ENCODE results near the gene LRRC72. TPM values are rescaled to one million over a fixed set of nuclear protein-coding genes. Genes with fewer than 3 reads are reported as not detected.

The LRRC72 gene
- total RNA-seq, 1 donor from 2014 or later, result not detected

DNA sequence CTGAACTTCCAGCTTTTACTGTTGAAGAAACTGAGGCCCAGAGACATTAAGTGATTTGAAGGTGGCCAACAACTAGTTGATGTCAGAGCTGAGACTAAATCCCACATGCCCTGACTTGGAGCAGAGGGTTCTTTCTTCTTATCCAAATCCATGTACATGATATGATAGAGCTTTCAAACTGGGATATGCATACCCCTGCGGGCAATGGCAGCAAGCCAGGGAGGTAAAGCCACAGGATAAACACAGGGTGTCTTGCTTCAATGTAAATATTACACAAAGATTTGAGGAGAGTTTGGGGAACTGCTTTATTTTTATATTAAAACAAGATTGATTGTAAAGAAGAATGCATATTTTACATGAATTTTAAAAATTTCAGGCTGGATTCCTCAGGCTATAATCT, 2.3 kb upstream of the LRRC72 start:
- Mint-ChIP-seq H3K36me3 (ENCODE audit: low read depth, unreplicated experiment) (no peaks in the 10 kb centered on the region), H3K27me3 (ENCODE audit: low read depth, unreplicated experiment) (no peaks in the 10 kb centered on the region), H3K9me3 (ENCODE audit: unreplicated experiment) (no peaks in the 10 kb centered on the region), H3K4me1 (ENCODE audit: low read depth, unreplicated experiment) (peaks cover 6% of the 10 kb centered on the region), H3K4me3 (ENCODE audit: unreplicated experiment) (no peak overlapping the region), H3K27ac (ENCODE audit: unreplicated experiment) (no peak overlapping the region)
- Histone ChIP-seq H3K4me2 (ENCODE audit: low read length) (no peak overlapping the region), H3K36me3 (ENCODE audit: insufficient read depth, low read length) (no peaks in the 10 kb centered on the region), H2AFZ (ENCODE audit: low read depth, low read length) (no peak overlapping the region), H4K20me1 (ENCODE audit: insufficient read depth, low read length) (no peaks in the 10 kb centered on the region), H3K79me2 (ENCODE audit: insufficient read depth, low read length) (no peaks in the 10 kb centered on the region), H3K9ac (ENCODE audit: low read length) (no peak overlapping the region), H3K4me3 (ENCODE audit: insufficient read depth, low read depth, low read length) (no peak overlapping the region), H3K4me1 (ENCODE audit: insufficient read depth, low read length) (no peaks in the 10 kb centered on the region), H3K9me3 (ENCODE audit: insufficient read depth, low read depth, low read length) (no peaks in the 10 kb centered on the region), H3K27ac (ENCODE audit: low read depth, low read length) (no peak overlapping the region), H3K27me3 (ENCODE audit: insufficient read depth, low read length) (no peaks in the 10 kb centered on the region)
- FAIRE-seq (no peak), DNase-seq (ENCODE audit: low read depth) (no peak)
- no peak for TF ChIP-seq EZH2 (IDR thresholded peaks at IDR 0.05; ENCODE audit: insufficient read depth, low read length)
- TF ChIP-seq CTCF (IDR thresholded peaks at IDR 0.05; ENCODE audit: insufficient read depth, low read depth, low read length), result no peak

DNA sequence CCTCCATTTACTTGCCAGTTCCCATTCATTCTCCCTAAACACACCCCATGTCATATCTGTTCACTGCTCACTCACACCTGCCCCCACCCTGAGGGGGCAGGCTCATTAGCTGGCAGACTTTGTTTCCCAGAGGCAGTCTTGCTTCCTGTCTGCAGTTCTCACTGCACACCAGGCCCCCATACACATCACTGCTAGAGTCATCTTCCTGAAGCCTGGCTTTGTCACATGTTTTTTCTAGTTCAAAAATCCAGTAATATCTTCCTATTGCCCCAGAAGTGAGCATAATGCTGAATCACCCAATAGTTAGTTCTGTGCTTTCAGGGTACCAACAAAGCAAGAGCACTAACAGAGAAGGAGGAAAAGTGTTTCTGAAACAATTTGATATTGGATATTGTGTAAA, 1.9 kb downstream of the LRRC72 start:
- H3K36me3 ChIP-seq (ENCODE audit: insufficient read depth, low read length), result no peaks in the 10 kb centered on the region
- DNase-seq (ENCODE audit: low read depth), result no peak
- H2AFZ ChIP-seq (ENCODE audit: low read depth, low read length), result peak overlapping the region; percentile 13
- Mint-ChIP-seq H3K36me3 (ENCODE audit: low read depth, unreplicated experiment) (no peaks in the 10 kb centered on the region), H3K27ac (ENCODE audit: unreplicated experiment) (peak overlapping the region; percentile 35), H3K9me3 (ENCODE audit: unreplicated experiment) (no peaks in the 10 kb centered on the region), H3K27me3 (ENCODE audit: low read depth, unreplicated experiment) (no peaks in the 10 kb centered on the region), H3K4me1 (ENCODE audit: low read depth, unreplicated experiment) (peaks cover 6% of the 10 kb centered on the region), H3K4me3 (ENCODE audit: unreplicated experiment) (no peak overlapping the region)
- no peak overlapping the region for H3K27ac ChIP-seq (ENCODE audit: low read depth, low read length)
- H3K9me3 ChIP-seq (ENCODE audit: insufficient read depth, low read depth, low read length), result no peaks in the 10 kb centered on the region
- TF ChIP-seq CTCF (IDR thresholded peaks at IDR 0.05; ENCODE audit: insufficient read depth, low read depth, low read length), result no peak
- H4K20me1 ChIP-seq (ENCODE audit: insufficient read depth, low read length), result no peaks in the 10 kb centered on the region
- no peaks in the 10 kb centered on the region for H3K27me3 ChIP-seq (ENCODE audit: insufficient read depth, low read length)
- no peak overlapping the region for H3K9ac ChIP-seq (ENCODE audit: low read length)
- H3K4me2 ChIP-seq (ENCODE audit: low read length), result no peak overlapping the region
- H3K79me2 ChIP-seq (ENCODE audit: insufficient read depth, low read length), result no peaks in the 10 kb centered on the region
- H3K4me3 ChIP-seq (ENCODE audit: insufficient read depth, low read depth, low read length), result no peak overlapping the region
- H3K4me1 ChIP-seq (ENCODE audit: insufficient read depth, low read length), result no peaks in the 10 kb centered on the region
- FAIRE-seq, result no peak

DNA sequence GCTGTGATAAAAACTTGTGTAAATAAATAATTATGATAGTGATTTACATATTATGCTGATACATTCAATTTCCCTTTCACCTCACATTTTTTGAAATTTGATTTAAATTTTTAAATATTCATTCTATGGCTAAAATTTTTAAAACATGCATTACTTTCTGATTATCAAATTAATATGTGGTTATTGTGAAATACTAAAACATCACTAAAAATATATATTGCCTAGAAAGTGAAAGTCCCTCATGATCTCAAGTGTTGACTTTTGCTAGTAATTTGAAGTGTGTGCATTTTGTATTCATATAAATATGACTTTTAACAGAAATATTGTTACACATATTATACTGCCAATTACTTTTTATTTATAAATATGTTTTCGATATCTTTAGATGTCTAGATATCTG, 3.1 kb downstream of the LRRC72 start:
- Mint-ChIP-seq H3K4me3 (ENCODE audit: unreplicated experiment) (no peak overlapping the region), H3K9me3 (ENCODE audit: unreplicated experiment) (no peaks in the 10 kb centered on the region), H3K27ac (ENCODE audit: unreplicated experiment) (no peak overlapping the region), H3K4me1 (ENCODE audit: low read depth, unreplicated experiment) (peaks cover 6% of the 10 kb centered on the region), H3K36me3 (ENCODE audit: low read depth, unreplicated experiment) (no peaks in the 10 kb centered on the region), H3K27me3 (ENCODE audit: low read depth, unreplicated experiment) (no peaks in the 10 kb centered on the region)
- H3K9ac ChIP-seq (ENCODE audit: low read length), result no peak overlapping the region
- no peak overlapping the region for H2AFZ ChIP-seq (ENCODE audit: low read depth, low read length)
- H3K79me2 ChIP-seq (ENCODE audit: insufficient read depth, low read length), result no peaks in the 10 kb centered on the region
- H3K27ac ChIP-seq (ENCODE audit: low read depth, low read length), result no peak overlapping the region
- no peak overlapping the region for H3K4me3 ChIP-seq (ENCODE audit: insufficient read depth, low read depth, low read length)
- no peaks in the 10 kb centered on the region for H3K4me1 ChIP-seq (ENCODE audit: insufficient read depth, low read length)
- DNase-seq (ENCODE audit: low read depth) (no peak), FAIRE-seq (no peak)
- TF ChIP-seq CTCF (IDR thresholded peaks at IDR 0.05; ENCODE audit: insufficient read depth, low read depth, low read length), result no peak
- H3K27me3 ChIP-seq (ENCODE audit: insufficient read depth, low read length), result no peaks in the 10 kb centered on the region
- H3K9me3 ChIP-seq (ENCODE audit: insufficient read depth, low read depth, low read length), result no peaks in the 10 kb centered on the region
- H3K36me3 ChIP-seq (ENCODE audit: insufficient read depth, low read length), result no peaks in the 10 kb centered on the region
- H4K20me1 ChIP-seq (ENCODE audit: insufficient read depth, low read length), result no peaks in the 10 kb centered on the region
- H3K4me2 ChIP-seq (ENCODE audit: low read length), result no peak overlapping the region

Data from astrocyte (in vitro differentiated cells and primary cell).